ENCODE measurements around the gene ANKRD23.

ANKRD23 gene

DNA sequence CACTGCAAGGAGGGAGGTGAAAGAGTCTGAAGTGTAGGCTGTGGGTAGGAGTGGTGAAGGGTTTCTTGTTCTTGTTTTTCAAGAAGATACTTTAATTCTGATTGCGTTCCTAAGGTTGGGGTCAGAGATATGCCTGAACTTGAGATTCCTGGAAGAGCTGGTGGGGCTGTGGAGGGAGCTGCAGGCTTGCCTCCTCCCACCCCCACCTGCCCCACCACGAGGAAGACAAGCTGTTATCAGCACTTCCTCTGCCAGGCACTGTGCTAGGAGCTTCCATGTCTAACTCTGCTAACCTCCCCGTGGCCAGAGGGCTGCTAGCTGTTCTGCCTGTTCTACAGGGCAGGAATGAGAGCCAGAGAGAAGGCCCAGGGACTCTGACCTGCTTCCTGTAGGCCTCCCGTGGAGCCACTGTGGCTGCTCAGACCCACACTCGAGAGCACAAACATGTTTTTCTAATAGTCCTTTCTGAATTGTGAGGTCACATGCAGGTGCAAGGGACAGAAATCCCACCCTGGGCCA lies 13.7 kb downstream of the ANKRD23 start:
- DNase-seq (ENCODE audit: low read depth): no peak
- in situ Hi-C loops (cut with HindIII; ENCODE audit: low sequenced_read_pairs): no loop called here
- TF ChIP-seq, protein P1, sequence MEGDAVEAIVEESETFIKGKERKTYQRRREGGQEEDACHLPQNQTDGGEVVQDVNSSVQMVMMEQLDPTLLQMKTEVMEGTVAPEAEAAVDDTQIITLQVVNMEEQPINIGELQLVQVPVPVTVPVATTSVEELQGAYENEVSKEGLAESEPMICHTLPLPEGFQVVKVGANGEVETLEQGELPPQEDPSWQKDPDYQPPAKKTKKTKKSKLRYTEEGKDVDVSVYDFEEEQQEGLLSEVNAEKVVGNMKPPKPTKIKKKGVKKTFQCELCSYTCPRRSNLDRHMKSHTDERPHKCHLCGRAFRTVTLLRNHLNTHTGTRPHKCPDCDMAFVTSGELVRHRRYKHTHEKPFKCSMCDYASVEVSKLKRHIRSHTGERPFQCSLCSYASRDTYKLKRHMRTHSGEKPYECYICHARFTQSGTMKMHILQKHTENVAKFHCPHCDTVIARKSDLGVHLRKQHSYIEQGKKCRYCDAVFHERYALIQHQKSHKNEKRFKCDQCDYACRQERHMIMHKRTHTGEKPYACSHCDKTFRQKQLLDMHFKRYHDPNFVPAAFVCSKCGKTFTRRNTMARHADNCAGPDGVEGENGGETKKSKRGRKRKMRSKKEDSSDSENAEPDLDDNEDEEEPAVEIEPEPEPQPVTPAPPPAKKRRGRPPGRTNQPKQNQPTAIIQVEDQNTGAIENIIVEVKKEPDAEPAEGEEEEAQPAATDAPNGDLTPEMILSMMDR (IDR thresholded peaks at IDR 0.05; ENCODE audit: low read depth, low read length, missing control alignments): no peak
- no peak overlapping the region for H3K4me3 ChIP-seq (ENCODE audit: low read depth, low read length)

GRCh38 chr2:96828874-96829273 lies 14.9 kb downstream of the ANKRD23 start:
- in situ Hi-C loops (cut with HindIII; ENCODE audit: low sequenced_read_pairs): no loop called here
- H3K4me3 ChIP-seq (ENCODE audit: low read depth, low read length): no peak overlapping the region
- TF ChIP-seq, protein P1 (IDR thresholded peaks at IDR 0.05; ENCODE audit: low read depth, low read length, missing control alignments): no peak
- no peak for DNase-seq (ENCODE audit: low read depth)

GRCh38 chr2:96828436-96828835 lies 15.4 kb downstream of the ANKRD23 start:
- in situ Hi-C loops (cut with HindIII; ENCODE audit: low sequenced_read_pairs): no loop called here
- no peak overlapping the region for H3K4me3 ChIP-seq (ENCODE audit: low read depth, low read length)
- TF ChIP-seq, protein P1 (IDR thresholded peaks at IDR 0.05; ENCODE audit: low read depth, low read length, missing control alignments): no peak
- no peak for DNase-seq (ENCODE audit: low read depth)

GRCh38 chr2:96826546-96827278 lies 17.1 kb downstream of the ANKRD23 start:
- DNase-seq (ENCODE audit: low read depth): no peak
- in situ Hi-C loops (cut with HindIII; ENCODE audit: low sequenced_read_pairs): no loop called here
- H3K4me3 ChIP-seq (ENCODE audit: low read depth, low read length): no peak overlapping the region
- TF ChIP-seq, protein P1 (IDR thresholded peaks at IDR 0.05; ENCODE audit: low read depth, low read length, missing control alignments): no peak

GRCh38 chr2:96825057-96825456 lies 18.8 kb downstream of the ANKRD23 start:
- TF ChIP-seq, protein P1 (IDR thresholded peaks at IDR 0.05; ENCODE audit: low read depth, low read length, missing control alignments): no peak
- DNase-seq (ENCODE audit: low read depth): no peak
- H3K4me3 ChIP-seq (ENCODE audit: low read depth, low read length): no peak overlapping the region
- in situ Hi-C loops (cut with HindIII; ENCODE audit: low sequenced_read_pairs): no loop called here

DNA sequence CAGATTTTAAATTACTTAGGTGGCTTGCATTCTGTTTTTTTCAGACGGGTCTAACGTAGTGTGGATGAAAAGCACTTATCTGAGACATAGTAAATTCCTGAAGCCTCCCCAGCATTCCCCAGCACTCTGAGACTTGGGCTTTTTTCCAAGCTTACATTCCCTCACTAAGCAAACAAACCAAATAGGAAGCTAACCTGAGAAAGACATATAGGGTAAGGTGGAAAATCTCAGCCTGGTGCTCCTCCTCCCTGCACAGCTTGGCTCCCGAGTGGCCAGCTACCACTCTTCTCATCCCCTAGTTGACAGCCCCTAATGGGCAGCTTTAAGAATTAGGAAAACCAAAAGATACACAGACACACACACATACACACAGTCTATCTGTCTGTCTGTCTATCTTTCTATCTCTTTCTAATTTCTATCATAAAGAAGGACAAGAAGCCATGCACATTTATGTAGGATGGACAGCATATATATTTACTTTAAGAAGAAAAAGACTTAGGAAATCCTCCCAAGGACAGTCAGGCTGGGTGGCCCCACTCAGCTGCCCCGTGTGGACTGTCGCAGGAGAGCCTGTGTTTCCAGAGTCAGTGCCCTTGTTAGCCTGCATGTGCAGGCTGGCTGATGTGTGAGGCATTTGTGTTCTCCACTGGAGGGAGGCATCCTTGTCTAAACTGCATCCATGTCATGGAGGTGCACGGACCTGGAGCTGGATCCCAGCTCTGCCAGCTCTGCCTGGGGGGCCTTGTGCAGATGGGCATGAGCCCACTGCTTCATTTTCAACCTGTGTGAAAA lies 19.5 kb downstream of the ANKRD23 start:
- TF ChIP-seq, protein P1 (IDR thresholded peaks at IDR 0.05; ENCODE audit: low read depth, low read length, missing control alignments): no peak
- DNase-seq (ENCODE audit: low read depth): peak; percentile 57
- no peak overlapping the region for H3K4me3 ChIP-seq (ENCODE audit: low read depth, low read length)
- in situ Hi-C loops (cut with HindIII; ENCODE audit: low sequenced_read_pairs): no loop called here
